Activated naive CD4-positive, alpha-beta T cell (primary cell): ENCODE measurements around the gene BMP3.

Experiments used
- DNase-seq, 4 experiments: peaks; one replicate each; lab custom pipeline; 2025; lab: John Stamatoyannopoulos, UW

The BMP3 gene

GRCh38 chr4:81040012-81040659 lies 9.6 kb downstream of the BMP3 start:
- no peak for DNase-seq

- DNase-seq: no peak
Measured at GRCh38 chr4:81042578-81043365, 12.3 kb downstream of the BMP3 start.

GRCh38 chr4:81049330-81049729 lies 18.8 kb downstream of the BMP3 start:
- no peak for DNase-seq

- no peak for DNase-seq
Measured at GRCh38 chr4:81049907-81050306, 19.4 kb downstream of the BMP3 start.

- DNase-seq: peak in 2 of 4 experiments; percentile 1 to 22
Measured at GRCh38 chr4:81052119-81053068, 21.9 kb downstream of the BMP3 start.

- DNase-seq: no peak
Measured at GRCh38 chr4:81058621-81059020, 28.1 kb downstream of the BMP3 start.

GRCh38 chr4:81060587-81061343 lies 30.3 kb downstream of the BMP3 start:
- DNase-seq: no peak

GRCh38 chr4:81061344-81061730 lies 30.8 kb downstream of the BMP3 start:
- DNase-seq: no peak

- no peak for DNase-seq
Measured at GRCh38 chr4:81062001-81062400, 31.5 kb downstream of the BMP3 start.

GRCh38 chr4:81065446-81065845 lies 34.9 kb downstream of the BMP3 start:
- DNase-seq: no peak

GRCh38 chr4:81069706-81070331 lies 39.3 kb downstream of the BMP3 start:
- peak in 2 of 4 experiments; percentile 1 to 17 for DNase-seq

GRCh38 chr4:81071013-81071412 lies 40.5 kb downstream of the BMP3 start:
- no peak for DNase-seq

GRCh38 chr4:81081156-81081555 lies 50.6 kb downstream of the BMP3 start:
- DNase-seq: no peak

GRCh38 chr4:81084029-81084428 lies 53.5 kb downstream of the BMP3 start:
- no peak for DNase-seq

GRCh38 chr4:81084634-81085033 lies 54.1 kb downstream of the BMP3 start:
- no peak for DNase-seq

GRCh38 chr4:81085291-81085690 lies 54.8 kb downstream of the BMP3 start:
- no peak for DNase-seq

GRCh38 chr4:81085979-81086378 lies 55.5 kb downstream of the BMP3 start:
- no peak for DNase-seq

- DNase-seq: no peak
Measured at GRCh38 chr4:81093720-81094401, 63.4 kb downstream of the BMP3 start.

- no peak for DNase-seq
Measured at GRCh38 chr4:81095389-81095788, 64.9 kb downstream of the BMP3 start.

GRCh38 chr4:81096566-81096965 lies 66.1 kb downstream of the BMP3 start:
- DNase-seq: no peak

- DNase-seq: no peak
Measured at GRCh38 chr4:81102107-81102506, 71.6 kb downstream of the BMP3 start.
